Ishikawa (cell line): Measurements from ENCODE around the gene CIBAR2.

ENCODE experiments used
- CEBPB ChIP-seq: IDR thresholded peaks from 2 replicates; pipeline ENCODE4 v1.6.1; 2012
- CREB1 ChIP-seq: IDR thresholded peaks from 2 replicates; pipeline ENCODE4 v1.6.1; 2012; ENCODE audit warnings: low read depth
- EGR1 ChIP-seq: IDR thresholded peaks from 2 replicates; pipeline ENCODE4 v1.6.1; 2012
- EP300 ChIP-seq: IDR thresholded peaks from 2 replicates; pipeline ENCODE4 v1.6.1; 2012; ENCODE audit warnings: borderline replicate concordance
- FOXM1 ChIP-seq: IDR thresholded peaks from 2 replicates; pipeline ENCODE4 v1.6.1; 2012; ENCODE audit warnings: low read depth, borderline replicate concordance
- NFIC ChIP-seq: IDR thresholded peaks from 2 replicates; pipeline ENCODE4 v1.6.1; 2012
- RAD21 ChIP-seq: IDR thresholded peaks from 2 replicates; pipeline ENCODE4 v1.6.1; 2012; ENCODE audit warnings: low read depth
- TAF1 ChIP-seq: IDR thresholded peaks from 2 replicates; pipeline ENCODE4 v1.6.1; 2012; ENCODE audit warnings: low read depth, mild to moderate bottlenecking
- TCF12 ChIP-seq: IDR thresholded peaks from 2 replicates; pipeline ENCODE4 v1.6.1; 2012; ENCODE audit warnings: low read depth
- TEAD4 ChIP-seq: IDR thresholded peaks from 2 replicates; pipeline ENCODE4 v1.6.1; 2012
- YY1 ChIP-seq: IDR thresholded peaks from 2 replicates; pipeline ENCODE4 v1.6.1; 2012; ENCODE audit warnings: low read depth
- ZBTB7A ChIP-seq: IDR thresholded peaks from 2 replicates; pipeline ENCODE4 v1.6.1; 2012; ENCODE audit warnings: low read depth
- TF ChIP-seq, protein P1 (sequence below): IDR thresholded peaks from 2 replicates; pipeline ENCODE4 v1.6.1; 2012
- TF ChIP-seq, protein P2 (sequence below): IDR thresholded peaks from 2 replicates; pipeline ENCODE4 v1.6.1; 2012; ENCODE audit warnings: low read depth, mild to moderate bottlenecking
- TF ChIP-seq, protein P3 (sequence below): IDR thresholded peaks from 2 replicates; pipeline ENCODE4 v1.6.1; 2012

CIBAR2 gene

DNA sequence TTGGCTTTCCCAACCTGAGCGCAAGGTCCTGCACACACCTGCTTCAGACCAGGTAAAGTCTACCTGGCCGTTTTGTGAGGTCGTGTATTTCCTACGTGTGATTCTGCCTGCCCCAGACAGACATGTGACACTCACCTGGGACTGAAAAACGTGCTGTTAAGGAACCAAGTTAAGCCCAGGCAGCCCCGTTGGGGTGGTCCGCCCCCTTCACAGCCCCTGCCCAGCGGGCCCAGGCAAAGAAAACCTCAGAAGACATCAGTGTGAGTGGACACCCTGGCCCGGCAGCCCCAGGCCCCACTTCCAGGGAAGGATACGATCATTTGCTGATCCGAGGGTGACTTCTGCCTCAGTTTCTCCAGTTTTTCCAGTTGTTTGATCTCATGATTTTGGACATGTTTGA is 4.7 kb downstream of the CIBAR2 start:
- TF ChIP-seq NFIC: no peak
- no peak for TF ChIP-seq FOXM1
- no peak for TF ChIP-seq CEBPB
- no peak for TF ChIP-seq RAD21
- no peak for TF ChIP-seq ZBTB7A
- no peak for TF ChIP-seq CREB1
- no peak for TF ChIP-seq EGR1
- TF ChIP-seq, protein P1, sequence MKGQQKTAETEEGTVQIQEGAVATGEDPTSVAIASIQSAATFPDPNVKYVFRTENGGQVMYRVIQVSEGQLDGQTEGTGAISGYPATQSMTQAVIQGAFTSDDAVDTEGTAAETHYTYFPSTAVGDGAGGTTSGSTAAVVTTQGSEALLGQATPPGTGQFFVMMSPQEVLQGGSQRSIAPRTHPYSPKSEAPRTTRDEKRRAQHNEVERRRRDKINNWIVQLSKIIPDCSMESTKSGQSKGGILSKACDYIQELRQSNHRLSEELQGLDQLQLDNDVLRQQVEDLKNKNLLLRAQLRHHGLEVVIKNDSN: no peak
- no peak for TF ChIP-seq YY1
- TF ChIP-seq, protein P2, sequence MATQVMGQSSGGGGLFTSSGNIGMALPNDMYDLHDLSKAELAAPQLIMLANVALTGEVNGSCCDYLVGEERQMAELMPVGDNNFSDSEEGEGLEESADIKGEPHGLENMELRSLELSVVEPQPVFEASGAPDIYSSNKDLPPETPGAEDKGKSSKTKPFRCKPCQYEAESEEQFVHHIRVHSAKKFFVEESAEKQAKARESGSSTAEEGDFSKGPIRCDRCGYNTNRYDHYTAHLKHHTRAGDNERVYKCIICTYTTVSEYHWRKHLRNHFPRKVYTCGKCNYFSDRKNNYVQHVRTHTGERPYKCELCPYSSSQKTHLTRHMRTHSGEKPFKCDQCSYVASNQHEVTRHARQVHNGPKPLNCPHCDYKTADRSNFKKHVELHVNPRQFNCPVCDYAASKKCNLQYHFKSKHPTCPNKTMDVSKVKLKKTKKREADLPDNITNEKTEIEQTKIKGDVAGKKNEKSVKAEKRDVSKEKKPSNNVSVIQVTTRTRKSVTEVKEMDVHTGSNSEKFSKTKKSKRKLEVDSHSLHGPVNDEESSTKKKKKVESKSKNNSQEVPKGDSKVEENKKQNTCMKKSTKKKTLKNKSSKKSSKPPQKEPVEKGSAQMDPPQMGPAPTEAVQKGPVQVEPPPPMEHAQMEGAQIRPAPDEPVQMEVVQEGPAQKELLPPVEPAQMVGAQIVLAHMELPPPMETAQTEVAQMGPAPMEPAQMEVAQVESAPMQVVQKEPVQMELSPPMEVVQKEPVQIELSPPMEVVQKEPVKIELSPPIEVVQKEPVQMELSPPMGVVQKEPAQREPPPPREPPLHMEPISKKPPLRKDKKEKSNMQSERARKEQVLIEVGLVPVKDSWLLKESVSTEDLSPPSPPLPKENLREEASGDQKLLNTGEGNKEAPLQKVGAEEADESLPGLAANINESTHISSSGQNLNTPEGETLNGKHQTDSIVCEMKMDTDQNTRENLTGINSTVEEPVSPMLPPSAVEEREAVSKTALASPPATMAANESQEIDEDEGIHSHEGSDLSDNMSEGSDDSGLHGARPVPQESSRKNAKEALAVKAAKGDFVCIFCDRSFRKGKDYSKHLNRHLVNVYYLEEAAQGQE: no peak
- TF ChIP-seq TCF12: no peak
- TF ChIP-seq EP300: no peak
- TF ChIP-seq, protein P3, sequence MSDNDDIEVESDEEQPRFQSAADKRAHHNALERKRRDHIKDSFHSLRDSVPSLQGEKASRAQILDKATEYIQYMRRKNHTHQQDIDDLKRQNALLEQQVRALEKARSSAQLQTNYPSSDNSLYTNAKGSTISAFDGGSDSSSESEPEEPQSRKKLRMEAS: no peak

DNA sequence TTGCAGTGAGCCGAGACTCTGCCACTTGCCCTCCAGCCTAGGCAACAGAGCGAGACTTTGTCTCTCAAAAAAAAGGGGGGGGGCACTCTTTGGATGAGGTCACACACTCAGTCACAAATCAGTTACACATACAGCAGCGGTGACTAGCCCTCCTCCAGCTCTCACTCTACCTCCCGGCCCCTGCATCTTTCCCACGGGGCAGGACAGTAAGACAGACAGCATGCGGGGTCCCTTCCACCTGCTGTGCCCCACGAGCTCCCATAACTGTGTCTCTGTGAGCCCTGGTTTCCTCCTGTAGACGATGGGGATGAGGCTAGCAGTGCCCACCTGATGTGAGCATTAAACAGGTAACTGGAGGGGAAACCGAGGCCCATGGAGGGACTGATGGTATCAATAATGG is 5.2 kb downstream of the CIBAR2 start:
- TF ChIP-seq CREB1 (no peak), CEBPB (no peak), ZBTB7A (no peak), TCF12 (no peak), FOXM1 (no peak)

DNA sequence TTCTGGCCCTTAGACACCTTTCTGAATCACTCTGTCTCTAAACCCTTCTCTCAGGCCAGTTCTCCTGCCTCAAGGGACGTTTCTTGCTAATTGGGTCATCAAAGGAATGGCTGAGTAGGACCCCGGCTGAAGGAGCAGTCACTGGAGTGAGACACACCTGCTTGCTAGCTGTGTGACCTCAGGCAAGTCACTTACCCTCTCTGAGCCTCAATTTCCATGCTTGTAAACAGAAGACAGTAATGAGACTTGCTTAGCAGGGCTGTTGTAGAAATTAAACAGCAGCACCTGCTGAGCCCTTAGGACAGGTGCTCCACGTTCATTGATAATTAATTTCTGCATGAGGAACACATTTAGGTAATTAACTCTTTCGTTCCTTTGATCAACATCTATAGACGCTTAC is 6.8 kb downstream of the CIBAR2 start:
- TF ChIP-seq TEAD4: no peak
- TF ChIP-seq ZBTB7A: no peak
- no peak for TF ChIP-seq TAF1
- TF ChIP-seq, protein P3: no peak
- TF ChIP-seq RAD21: no peak
- TF ChIP-seq FOXM1: no peak
- TF ChIP-seq TCF12: no peak
- no peak for TF ChIP-seq CREB1
- no peak for TF ChIP-seq YY1
- no peak for TF ChIP-seq EP300
- TF ChIP-seq, protein P1: no peak
- no peak for TF ChIP-seq CEBPB

DNA sequence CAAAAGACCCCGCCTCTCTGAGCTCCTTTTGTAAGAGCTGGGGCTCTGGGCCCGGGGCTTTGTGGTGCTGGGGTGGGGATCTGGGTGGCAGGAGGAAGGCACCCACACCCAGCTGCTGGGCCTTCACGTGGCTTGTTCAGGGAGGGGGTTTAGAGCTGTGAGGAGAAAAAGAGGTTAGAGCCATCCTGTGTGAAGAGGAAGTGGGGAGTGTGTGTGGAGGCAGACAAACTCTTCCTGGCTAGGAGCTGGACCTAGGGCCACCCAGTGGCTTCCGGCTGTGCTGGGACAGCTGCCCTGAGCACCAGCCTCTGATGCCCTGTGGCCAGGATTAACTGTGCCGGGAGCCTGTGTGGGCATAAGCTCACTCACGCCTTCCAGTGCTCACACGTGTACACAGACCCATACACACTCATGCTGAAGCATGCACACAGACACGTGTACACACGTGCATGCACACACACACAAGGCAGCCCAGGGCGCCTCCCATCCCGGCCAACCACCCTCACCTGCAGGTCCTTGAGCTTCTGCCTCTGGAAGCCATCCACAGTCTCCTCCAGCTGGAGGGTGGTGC is 7.4 kb downstream of the CIBAR2 start:
- no peak for TF ChIP-seq EP300
- TF ChIP-seq FOXM1: no peak
- TF ChIP-seq YY1: no peak
- TF ChIP-seq NFIC: no peak
- TF ChIP-seq TEAD4: no peak
- TF ChIP-seq CREB1: no peak
- no peak for TF ChIP-seq TCF12
- TF ChIP-seq, protein P1: no peak
- TF ChIP-seq RAD21: no peak
- TF ChIP-seq, protein P3: no peak
- TF ChIP-seq EGR1: no peak
- TF ChIP-seq CEBPB: no peak
- no peak for TF ChIP-seq ZBTB7A
- no peak for TF ChIP-seq TAF1

DNA sequence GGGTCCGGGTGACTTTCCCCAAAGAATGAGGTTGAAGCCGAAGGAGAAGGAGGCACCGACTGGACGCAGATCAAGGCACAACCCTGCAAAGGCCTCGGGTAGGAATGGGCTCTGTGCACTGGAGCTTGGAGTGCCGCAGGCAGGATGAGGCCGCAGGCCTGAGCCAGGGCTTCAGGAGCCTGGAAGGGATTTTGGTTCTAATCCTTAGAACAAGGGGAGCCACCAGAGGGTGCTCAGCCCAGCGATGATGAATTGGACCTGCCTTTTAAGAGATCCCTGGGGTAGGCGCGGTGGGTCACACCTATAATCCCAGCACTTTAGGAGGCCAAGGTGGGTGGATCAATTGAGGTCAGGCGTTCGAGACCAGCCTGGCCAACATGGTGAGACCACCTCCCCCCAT is 8.1 kb downstream of the CIBAR2 start:
- TF ChIP-seq TCF12: no peak
- no peak for TF ChIP-seq YY1

DNA sequence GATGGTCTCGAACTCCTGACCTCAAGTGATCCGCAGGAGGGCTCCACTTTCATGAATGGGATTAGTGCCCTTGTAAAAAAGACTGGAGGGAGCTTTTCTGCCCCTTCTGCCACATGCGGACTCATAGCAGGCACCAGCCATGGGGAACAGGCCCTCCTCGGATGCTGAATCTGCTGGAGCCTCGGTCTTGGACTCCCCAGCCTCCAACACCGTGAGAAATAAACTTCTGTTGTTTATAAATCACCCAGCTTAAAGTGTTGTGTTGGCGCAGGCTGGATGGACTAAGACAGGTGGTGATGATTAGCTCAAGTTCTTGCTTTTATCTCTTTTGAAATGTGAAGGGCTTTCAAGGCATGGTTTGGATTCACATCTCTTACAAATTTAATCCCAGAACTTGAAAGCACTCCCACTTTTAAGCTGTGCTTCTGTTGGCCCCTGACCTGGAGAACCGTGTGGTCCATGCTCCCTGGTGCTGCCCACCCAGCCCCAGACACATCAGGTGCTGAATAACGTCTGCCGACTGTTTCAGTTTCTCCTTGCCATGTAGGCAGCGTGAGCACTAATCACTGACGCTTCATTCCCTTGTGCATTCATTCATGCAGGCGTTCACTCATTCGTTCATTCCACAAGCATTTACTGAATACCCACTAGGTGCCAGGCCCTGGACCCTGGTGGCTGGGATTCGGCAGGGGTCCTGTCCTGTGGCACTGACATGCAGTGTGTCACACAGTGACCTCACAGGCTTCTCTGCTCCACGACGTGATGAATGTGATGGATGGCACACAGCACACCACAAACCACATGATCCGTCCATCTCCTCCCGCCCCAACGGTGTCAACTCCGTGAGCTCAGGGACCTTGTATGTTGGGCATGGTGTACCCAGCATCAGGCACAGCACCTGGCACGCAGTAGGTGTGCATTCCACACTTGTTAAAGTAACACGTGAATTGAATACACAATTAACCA is 8.9 kb downstream of the CIBAR2 start:
- no peak for TF ChIP-seq CEBPB
- TF ChIP-seq EGR1: no peak
- no peak for TF ChIP-seq TAF1
- TF ChIP-seq, protein P1: no peak
- TF ChIP-seq RAD21: no peak
- no peak for TF ChIP-seq CREB1
- no peak for TF ChIP-seq ZBTB7A
- no peak for TF ChIP-seq FOXM1
- TF ChIP-seq, protein P2: no peak
- TF ChIP-seq NFIC: no peak
- TF ChIP-seq EP300: no peak
- no peak for TF ChIP-seq TCF12
- TF ChIP-seq, protein P3: no peak
- TF ChIP-seq TEAD4: no peak
- TF ChIP-seq YY1: no peak
